ENCODE measurements around the gene TRDMT1.

TRDMT1 gene

DNA sequence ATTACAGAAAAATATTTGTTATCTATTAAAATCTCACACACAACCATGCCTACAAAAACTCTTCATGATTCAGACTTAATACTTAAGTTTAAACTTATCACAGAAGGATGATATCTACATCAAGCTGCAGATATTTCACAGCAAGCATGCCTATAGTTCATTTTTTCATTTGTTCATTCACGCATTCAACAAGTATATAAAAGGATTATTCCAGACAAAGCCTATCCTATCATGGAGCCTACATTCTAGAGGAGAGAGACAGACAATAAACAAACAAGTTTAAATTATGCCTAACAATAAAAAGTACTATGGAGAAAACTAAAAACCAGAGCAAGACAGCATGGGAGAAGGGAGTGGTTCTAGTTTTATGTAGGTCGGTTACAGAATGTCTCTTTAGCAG is 10.9 kb downstream of the TRDMT1 start:
- no peak overlapping the region for H3K4me3 ChIP-seq (ENCODE audit: low read depth, low read length)
- TF ChIP-seq, protein P1, sequence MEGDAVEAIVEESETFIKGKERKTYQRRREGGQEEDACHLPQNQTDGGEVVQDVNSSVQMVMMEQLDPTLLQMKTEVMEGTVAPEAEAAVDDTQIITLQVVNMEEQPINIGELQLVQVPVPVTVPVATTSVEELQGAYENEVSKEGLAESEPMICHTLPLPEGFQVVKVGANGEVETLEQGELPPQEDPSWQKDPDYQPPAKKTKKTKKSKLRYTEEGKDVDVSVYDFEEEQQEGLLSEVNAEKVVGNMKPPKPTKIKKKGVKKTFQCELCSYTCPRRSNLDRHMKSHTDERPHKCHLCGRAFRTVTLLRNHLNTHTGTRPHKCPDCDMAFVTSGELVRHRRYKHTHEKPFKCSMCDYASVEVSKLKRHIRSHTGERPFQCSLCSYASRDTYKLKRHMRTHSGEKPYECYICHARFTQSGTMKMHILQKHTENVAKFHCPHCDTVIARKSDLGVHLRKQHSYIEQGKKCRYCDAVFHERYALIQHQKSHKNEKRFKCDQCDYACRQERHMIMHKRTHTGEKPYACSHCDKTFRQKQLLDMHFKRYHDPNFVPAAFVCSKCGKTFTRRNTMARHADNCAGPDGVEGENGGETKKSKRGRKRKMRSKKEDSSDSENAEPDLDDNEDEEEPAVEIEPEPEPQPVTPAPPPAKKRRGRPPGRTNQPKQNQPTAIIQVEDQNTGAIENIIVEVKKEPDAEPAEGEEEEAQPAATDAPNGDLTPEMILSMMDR (IDR thresholded peaks at IDR 0.05; ENCODE audit: low read depth, low read length): no peak

DNA sequence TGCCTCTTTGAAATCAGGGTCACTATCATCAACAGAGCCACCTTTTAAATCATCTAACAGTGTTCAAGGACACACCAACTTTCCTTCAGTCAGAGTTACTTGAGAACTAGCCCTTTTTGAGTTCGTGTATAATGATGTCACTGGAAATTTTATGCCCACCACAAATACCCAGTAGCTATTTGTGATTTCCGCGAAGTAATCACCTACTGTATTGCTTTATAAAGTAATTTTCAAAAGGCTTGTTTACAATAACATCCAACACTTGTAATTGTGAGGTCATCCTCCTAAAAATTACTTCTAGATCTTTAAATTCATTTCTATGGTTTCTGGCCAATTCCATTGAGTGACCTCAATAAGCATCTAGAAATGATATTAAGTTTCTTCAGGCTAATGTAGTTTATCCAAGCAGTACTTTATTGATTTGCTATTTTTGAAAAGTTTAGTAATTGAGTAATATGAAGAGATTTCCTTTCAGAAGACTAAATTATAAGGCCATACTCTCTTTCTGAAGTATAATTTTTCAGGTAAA is 12.8 kb downstream of the TRDMT1 start:
- no peak overlapping the region for H3K4me3 ChIP-seq (ENCODE audit: low read depth, low read length)
- TF ChIP-seq, protein P1 (IDR thresholded peaks at IDR 0.05; ENCODE audit: low read depth, low read length): no peak

DNA sequence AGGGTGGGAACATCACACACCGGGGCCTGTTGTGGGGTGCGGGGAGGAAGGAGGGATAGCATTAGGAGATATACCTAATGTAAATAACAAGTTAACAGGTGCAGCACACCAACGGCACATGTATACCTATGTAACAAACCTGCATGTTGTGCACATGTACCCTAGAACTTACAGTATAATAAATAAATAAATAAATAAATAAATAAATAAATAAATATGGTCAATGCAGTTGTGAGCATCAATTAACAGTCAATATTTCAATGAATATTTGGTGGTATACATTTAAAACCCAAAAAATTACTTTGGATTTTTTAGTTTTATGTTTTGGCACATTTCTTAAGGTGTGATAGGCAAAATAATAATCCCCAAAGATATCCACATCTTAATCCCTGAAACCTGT is 15.6 kb downstream of the TRDMT1 start:
- H3K4me3 ChIP-seq (ENCODE audit: low read depth, low read length): no peak overlapping the region
- TF ChIP-seq, protein P1 (IDR thresholded peaks at IDR 0.05; ENCODE audit: low read depth, low read length): no peak

DNA sequence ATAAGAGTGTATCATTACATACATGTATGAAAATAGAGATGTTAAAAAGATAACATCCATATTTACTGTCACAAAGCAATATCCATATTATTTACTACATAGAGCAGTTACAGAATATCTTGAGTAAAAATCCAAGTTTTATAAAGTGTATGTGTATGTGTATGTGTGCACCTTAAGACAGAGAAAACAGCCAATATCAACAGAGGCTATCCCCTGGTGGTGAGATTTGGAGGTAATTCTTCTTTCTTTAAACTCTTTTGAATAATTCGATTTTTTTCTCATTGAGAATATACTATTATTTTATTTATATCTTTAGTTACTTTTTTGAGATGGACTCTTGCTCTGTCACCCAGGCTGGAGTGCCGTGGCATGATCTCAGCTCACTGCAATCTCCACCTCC is 18.4 kb downstream of the TRDMT1 start:
- H3K4me3 ChIP-seq (ENCODE audit: low read depth, low read length): no peak overlapping the region
- TF ChIP-seq, protein P1 (IDR thresholded peaks at IDR 0.05; ENCODE audit: low read depth, low read length): no peak

DNA sequence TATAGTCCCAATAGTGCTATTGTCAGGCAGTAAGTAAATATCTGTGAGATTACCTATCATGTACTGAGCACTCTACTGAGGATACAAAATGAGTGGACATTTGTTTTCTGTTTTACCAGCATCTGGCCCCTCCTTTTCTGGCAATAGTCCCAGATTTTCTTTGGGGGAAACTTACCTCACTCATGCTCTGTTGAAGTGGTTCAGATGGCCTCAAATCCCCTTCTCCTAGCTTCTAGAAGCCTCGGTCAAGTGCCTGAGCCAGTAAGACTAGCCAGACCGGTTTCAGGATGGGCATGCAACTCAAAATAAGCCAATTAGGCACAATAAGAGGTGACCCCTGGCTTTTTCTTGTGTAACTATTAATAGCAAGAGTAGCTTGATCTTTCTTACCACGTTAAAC is 19.7 kb downstream of the TRDMT1 start:
- TF ChIP-seq, protein P1 (IDR thresholded peaks at IDR 0.05; ENCODE audit: low read depth, low read length): no peak
- H3K4me3 ChIP-seq (ENCODE audit: low read depth, low read length): no peak overlapping the region

DNA sequence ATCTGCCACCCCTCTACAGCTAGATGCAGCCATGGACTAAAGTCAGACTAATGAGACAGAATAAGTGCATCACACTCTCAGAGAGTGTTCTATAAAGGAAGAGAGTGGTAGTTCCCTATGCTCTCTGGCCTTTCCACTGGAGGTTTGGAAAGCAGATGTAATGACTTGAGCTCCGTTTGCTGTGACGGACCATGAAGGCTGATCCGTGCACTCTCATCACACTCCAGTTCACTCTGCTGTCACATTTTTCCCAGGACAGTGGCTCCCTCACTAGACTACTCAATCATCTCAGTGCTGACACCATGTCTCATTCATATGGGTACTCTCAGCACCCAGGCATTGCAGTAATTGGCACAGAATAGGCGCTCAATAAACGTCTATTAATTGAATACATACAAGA is 20.4 kb downstream of the TRDMT1 start:
- TF ChIP-seq, protein P1 (IDR thresholded peaks at IDR 0.05; ENCODE audit: low read depth, low read length): no peak
- H3K4me3 ChIP-seq (ENCODE audit: low read depth, low read length): no peak overlapping the region

DNA sequence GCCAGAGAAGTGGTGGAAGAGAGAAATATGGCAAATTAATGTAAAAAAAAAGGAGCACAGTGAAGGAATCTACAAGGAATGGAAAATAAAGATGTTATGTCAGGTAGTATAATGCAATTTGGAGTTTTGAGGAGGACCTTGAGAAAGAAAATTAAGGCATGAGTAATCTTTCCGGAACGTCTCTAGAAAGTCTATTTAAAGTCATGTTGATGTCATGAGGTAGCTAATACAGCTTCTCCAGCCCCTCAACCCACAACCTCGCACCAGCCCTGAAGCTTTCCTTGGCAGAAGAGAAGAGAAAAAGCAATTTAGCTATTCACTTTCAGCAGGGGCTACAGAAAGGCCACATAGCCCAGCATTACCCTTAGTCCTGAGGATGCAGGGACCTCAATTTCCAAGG is 22.5 kb downstream of the TRDMT1 start:
- H3K4me3 ChIP-seq (ENCODE audit: low read depth, low read length): no peak overlapping the region
- TF ChIP-seq, protein P1 (IDR thresholded peaks at IDR 0.05; ENCODE audit: low read depth, low read length): no peak

Data from WI38 (cell line).